ENCODE results near the gene PMEPA1.

DNA sequence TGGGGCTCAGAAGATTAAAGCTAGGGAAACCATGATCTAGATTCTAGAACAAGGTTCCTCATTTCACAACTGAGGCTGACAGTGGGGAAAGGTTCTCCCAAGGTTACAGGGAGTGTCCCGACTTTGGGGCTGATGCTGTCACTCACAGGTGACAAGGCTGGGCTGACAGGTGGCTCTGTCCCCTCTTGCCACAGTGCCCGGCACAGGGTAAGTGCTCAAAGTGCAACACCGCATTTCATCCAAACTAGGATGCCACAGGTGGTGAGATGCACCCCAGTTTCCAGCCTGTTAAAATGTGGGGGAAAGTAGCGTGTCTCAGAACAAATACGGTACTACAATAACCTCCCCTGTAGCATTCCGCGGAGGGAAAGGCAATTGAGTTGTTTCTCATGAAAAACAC lies 97.4 kb downstream of the PMEPA1 start:
- TF ChIP-seq, protein P1, sequence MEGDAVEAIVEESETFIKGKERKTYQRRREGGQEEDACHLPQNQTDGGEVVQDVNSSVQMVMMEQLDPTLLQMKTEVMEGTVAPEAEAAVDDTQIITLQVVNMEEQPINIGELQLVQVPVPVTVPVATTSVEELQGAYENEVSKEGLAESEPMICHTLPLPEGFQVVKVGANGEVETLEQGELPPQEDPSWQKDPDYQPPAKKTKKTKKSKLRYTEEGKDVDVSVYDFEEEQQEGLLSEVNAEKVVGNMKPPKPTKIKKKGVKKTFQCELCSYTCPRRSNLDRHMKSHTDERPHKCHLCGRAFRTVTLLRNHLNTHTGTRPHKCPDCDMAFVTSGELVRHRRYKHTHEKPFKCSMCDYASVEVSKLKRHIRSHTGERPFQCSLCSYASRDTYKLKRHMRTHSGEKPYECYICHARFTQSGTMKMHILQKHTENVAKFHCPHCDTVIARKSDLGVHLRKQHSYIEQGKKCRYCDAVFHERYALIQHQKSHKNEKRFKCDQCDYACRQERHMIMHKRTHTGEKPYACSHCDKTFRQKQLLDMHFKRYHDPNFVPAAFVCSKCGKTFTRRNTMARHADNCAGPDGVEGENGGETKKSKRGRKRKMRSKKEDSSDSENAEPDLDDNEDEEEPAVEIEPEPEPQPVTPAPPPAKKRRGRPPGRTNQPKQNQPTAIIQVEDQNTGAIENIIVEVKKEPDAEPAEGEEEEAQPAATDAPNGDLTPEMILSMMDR (IDR thresholded peaks at IDR 0.05) = no peak
- TF ChIP-seq POLR2A (IDR thresholded peaks at IDR 0.05) = no peak
